ENCODE data around the gene NRG4.

DNA sequence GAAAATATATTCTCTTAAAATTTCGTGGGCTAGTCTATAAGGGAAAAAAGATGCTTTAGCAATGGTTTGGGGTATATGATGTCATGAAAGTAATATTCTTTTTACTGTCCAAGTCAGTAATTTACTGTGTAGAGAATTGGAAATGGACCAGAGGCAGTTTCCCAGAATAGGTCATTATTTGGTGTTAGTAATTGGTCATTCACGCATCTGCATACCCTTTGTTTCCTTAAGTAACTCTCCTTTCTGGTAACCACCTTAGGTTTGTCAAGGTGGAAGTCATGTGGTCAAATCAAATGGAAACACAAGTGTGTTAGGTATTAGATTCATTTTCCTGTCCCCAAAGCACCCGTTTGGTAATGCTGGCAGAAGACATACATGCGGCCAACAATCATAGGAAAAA is 84.6 kb downstream of the NRG4 start:
- TF ChIP-seq CTCF (IDR thresholded peaks at IDR 0.05) (no peak), EZH2 (IDR thresholded peaks at IDR 0.05) (no peak)
